NCI-H345 (cell line): ENCODE results near the gene PAPOLB.

Experiments
- DNase-seq: peaks from one replicate; lab custom pipeline; 2025; lab: John Stamatoyannopoulos, UW

The PAPOLB gene

GRCh38 chr7:4878336-4879335 is 16.8 kb upstream of the PAPOLB start:
- no peak for DNase-seq

GRCh38 chr7:4876586-4876985 is 14.8 kb upstream of the PAPOLB start:
- DNase-seq: no peak

- no peak for DNase-seq
Measured at GRCh38 chr7:4875391-4875790, 13.6 kb upstream of the PAPOLB start.

GRCh38 chr7:4873071-4873944 is 11.5 kb upstream of the PAPOLB start:
- DNase-seq: no peak

GRCh38 chr7:4871930-4872675 is 10.3 kb upstream of the PAPOLB start:
- DNase-seq: no peak

GRCh38 chr7:4871056-4871680 is 9.3 kb upstream of the PAPOLB start:
- DNase-seq: no peak

- no peak for DNase-seq
Measured at GRCh38 chr7:4868493-4868892, 6.7 kb upstream of the PAPOLB start.

- no peak for DNase-seq
Measured at GRCh38 chr7:4866528-4867496, 5.0 kb upstream of the PAPOLB start.

GRCh38 chr7:4862156-4862555 is 326 bp upstream of the PAPOLB start:
- DNase-seq: no peak

GRCh38 chr7:4861227-4861626 is 603 bp downstream of the PAPOLB start:
- DNase-seq: no peak

GRCh38 chr7:4857189-4857588 is 4.6 kb downstream of the PAPOLB start:
- no peak for DNase-seq

GRCh38 chr7:4856336-4857057 is 5.3 kb downstream of the PAPOLB start:
- DNase-seq: no peak

- DNase-seq: no peak
Measured at GRCh38 chr7:4854916-4855315, 6.9 kb downstream of the PAPOLB start.

GRCh38 chr7:4851459-4852422 is 10.1 kb downstream of the PAPOLB start:
- DNase-seq: no peak

GRCh38 chr7:4850262-4850795 is 11.5 kb downstream of the PAPOLB start:
- no peak for DNase-seq

GRCh38 chr7:4849390-4849789 is 12.4 kb downstream of the PAPOLB start:
- DNase-seq: peak; percentile 84

GRCh38 chr7:4845740-4846142 is 16.1 kb downstream of the PAPOLB start:
- DNase-seq: no peak
